AG04450 (cell line): ENCODE data around the gene ACADM. TPM values are rescaled to one million over a fixed set of nuclear protein-coding genes. Genes with fewer than 3 reads are reported as not detected.

Experiments used
- CTCF ChIA-PET: fragments of 300-600, 350-600 bp; formaldehyde crosslinking; extraction: SDS; loops from one replicate; lab custom pipeline; 2022; ENCODE audit warnings: antibody characterized with exemption, inconsistent platforms; lab: Charles Lee
- POLR2A ChIA-PET: fragments of 350-600 bp; formaldehyde crosslinking; extraction: SDS; loops from one replicate; lab custom pipeline; 2021; ENCODE audit warnings: antibody characterized with exemption, inconsistent platforms; lab: Yijun Ruan, JAX
- DNase-seq: peaks from one replicate; pipeline ENCODE4 v3.0.0-alpha.2; 2011; ENCODE audit warnings: low read depth, low spot score
- H3K27ac ChIP-seq: one replicate; pipeline ENCODE4 v1.5.1; 2012; ENCODE audit warnings: low read depth, low read length, control low read depth
- H3K27me3 ChIP-seq: one replicate; pipeline ENCODE4 v1.6.0; 2012; ENCODE audit warnings: low read length; ENCODE audit not compliant: control insufficient read depth, insufficient read depth
- H3K4me3 ChIP-seq: 2 replicates; pipeline ENCODE4 v1.5.1; 2011; ENCODE audit warnings: mild to moderate bottlenecking, low read depth, low read length, control low read depth
- H3K9me3 ChIP-seq: 2 replicates; pipeline ENCODE4 v1.5.1; 2012; ENCODE audit warnings: low read length; ENCODE audit not compliant: control insufficient read depth, insufficient read depth
- polyA plus RNA-seq: library from polyadenylated mRNA; depleted of rRNA; stranded (reverse); fragments of >200 nt; gene quantifications from 2 replicates; pipeline ENCODE4 v1.2.3, GENCODE V29; 2011; rRNA removed
- small RNA-seq: library from RNA; depleted of rRNA; stranded (forward); fragments of <200 nt; gene quantifications from one replicate; pipeline ENCODE3, GENCODE V24; 2012; ENCODE audit warnings: low read depth; ENCODE audit not compliant: insufficient read length
- TF ChIP-seq, protein P1 (sequence below): IDR thresholded peaks from 2 replicates; pipeline ENCODE4 v1.5.1; 2011; ENCODE audit warnings: low read depth, low read length, control low read depth, inconsistent platforms

ACADM gene
- polyA plus RNA-seq, 1 experiment: 43.2 TPM

DNA sequence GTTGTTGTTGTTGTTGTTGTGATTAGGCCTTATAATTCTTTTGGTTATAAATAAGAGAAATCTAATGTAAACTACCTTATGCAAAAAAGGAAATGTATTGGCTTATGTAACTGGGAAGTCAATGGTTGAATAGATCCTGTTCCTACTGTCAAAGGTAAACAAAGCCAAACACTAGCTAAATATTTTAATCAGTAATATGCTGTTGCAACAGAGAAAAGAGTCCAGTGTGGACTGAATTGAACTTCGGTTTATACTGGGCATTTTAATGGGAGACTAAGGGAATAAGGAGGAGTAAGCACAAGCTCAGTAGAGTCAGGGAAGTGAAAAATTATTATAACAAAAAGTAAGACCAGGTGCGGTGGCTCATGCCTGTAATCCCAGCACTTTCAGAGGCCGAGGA is 87.6 kb downstream of the ACADM start:
- TF ChIP-seq, protein P1, sequence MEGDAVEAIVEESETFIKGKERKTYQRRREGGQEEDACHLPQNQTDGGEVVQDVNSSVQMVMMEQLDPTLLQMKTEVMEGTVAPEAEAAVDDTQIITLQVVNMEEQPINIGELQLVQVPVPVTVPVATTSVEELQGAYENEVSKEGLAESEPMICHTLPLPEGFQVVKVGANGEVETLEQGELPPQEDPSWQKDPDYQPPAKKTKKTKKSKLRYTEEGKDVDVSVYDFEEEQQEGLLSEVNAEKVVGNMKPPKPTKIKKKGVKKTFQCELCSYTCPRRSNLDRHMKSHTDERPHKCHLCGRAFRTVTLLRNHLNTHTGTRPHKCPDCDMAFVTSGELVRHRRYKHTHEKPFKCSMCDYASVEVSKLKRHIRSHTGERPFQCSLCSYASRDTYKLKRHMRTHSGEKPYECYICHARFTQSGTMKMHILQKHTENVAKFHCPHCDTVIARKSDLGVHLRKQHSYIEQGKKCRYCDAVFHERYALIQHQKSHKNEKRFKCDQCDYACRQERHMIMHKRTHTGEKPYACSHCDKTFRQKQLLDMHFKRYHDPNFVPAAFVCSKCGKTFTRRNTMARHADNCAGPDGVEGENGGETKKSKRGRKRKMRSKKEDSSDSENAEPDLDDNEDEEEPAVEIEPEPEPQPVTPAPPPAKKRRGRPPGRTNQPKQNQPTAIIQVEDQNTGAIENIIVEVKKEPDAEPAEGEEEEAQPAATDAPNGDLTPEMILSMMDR: no peak
- no peak overlapping the region for H3K27ac ChIP-seq
- POLR2A ChIA-PET: interaction anchor here (1.3 kb wide), 2 partner anchors 14 to 26 kb away, joined by 3 to 4 read pairs; partner anchors contain the start of gene RABGGTB
- DNase-seq: no peak
- no peak overlapping the region for H3K4me3 ChIP-seq
- no peaks in the 10 kb centered on the region for H3K27me3 ChIP-seq
- no peaks in the 10 kb centered on the region for H3K9me3 ChIP-seq
- CTCF ChIA-PET: no interaction called here

Small RNA genes within 50 kb of the gene (small RNA-seq; reads per million reads assigned to genes)
- not detected for gene SNORD45A
- not detected for gene SNORD45B
- not detected for gene SNORD45C

Other genes with a start within 250 kb of the ACADM start
- 0.09 and 0.19 TPM in 2 replicates for gene SLC44A5, start 113.6 kb upstream of the ACADM start, polyA plus RNA-seq
- gene RABGGTB, start 61.5 kb downstream of the ACADM start, polyA plus RNA-seq: 88.9 and 122 TPM in 2 replicates
- gene MSH4, start 72.2 kb downstream of the ACADM start, polyA plus RNA-seq: 0.04 TPM in 2 replicates
- not detected in 2 replicates for gene ASB17, start 207.7 kb downstream of the ACADM start, polyA plus RNA-seq